Dedifferentiated amniotic fluid mesenchymal stem cell (primary cell): ENCODE data around the gene TBL1X.
"Not testable (repeated sequence)": the region's sequence is repeated elsewhere in the genome, so short reads cannot be mapped to it uniquely, and the experiment has no call there.

Experiments
- DNase-seq: peaks from one replicate; pipeline ENCODE4 v3.0.0-alpha.2; 2016; ENCODE audit errors: extremely low spot score

Gene TBL1X

GRCh38 chrX:9765072-9765736 lies 300.3 kb downstream of the TBL1X start:
- DNase-seq = no peak

GRCh38 chrX:9765737-9766097 lies 300.9 kb downstream of the TBL1X start, which contains the start of gene GPR143:
Gene GPR143, minus strand, starts transcription at chrX:9765847. Its CDS starts 30 bp downstream, at chrX:9765817.
- no peak for DNase-seq

GRCh38 chrX:9767375-9767774 lies 302.5 kb downstream of the TBL1X start:
- DNase-seq = no peak

GRCh38 chrX:9768321-9768839 lies 303.5 kb downstream of the TBL1X start:
- not testable (repeated sequence) for DNase-seq

GRCh38 chrX:9770319-9770718 lies 305.5 kb downstream of the TBL1X start:
- no peak for DNase-seq

- no peak for DNase-seq
Observed at GRCh38 chrX:9772943-9773342, 308.1 kb downstream of the TBL1X start.

GRCh38 chrX:9775930-9776329 lies 311.1 kb downstream of the TBL1X start:
- DNase-seq = no peak

- no peak for DNase-seq
Observed at GRCh38 chrX:9781941-9782340, 317.1 kb downstream of the TBL1X start.

GRCh38 chrX:9784332-9784731 lies 319.5 kb downstream of the TBL1X start:
- DNase-seq = no peak

- no peak for DNase-seq
Observed at GRCh38 chrX:9785254-9785943, 320.5 kb downstream of the TBL1X start.

- DNase-seq = no peak
Observed at GRCh38 chrX:9785944-9786797, 321.3 kb downstream of the TBL1X start, which contains the start of gene SHROOM2. Gene SHROOM2, plus strand, starts transcription at chrX:9786429. Its CDS starts 117 bp downstream, at chrX:9786546.

GRCh38 chrX:9786798-9787635 lies 322.2 kb downstream of the TBL1X start:
- no peak for DNase-seq

GRCh38 chrX:9788911-9789310 lies 324.1 kb downstream of the TBL1X start:
- DNase-seq = no peak

- DNase-seq = no peak
Observed at GRCh38 chrX:9789555-9789954, 324.7 kb downstream of the TBL1X start.
